Coronary artery (tissue), 2 donors: ENCODE data around the gene TOE1.

Experiments
- DNase-seq: peaks from one replicate; pipeline ENCODE4 v3.0.0-alpha.2; 2017; ENCODE audit warnings: low spot score
- H3K27ac ChIP-seq, 2 donors: fragments of 200-600 bp; sonication (generic); one replicate each; pipeline ENCODE4 v1.5.1; 2016 to 2019
- H3K4me3 ChIP-seq: fragments of 200-600 bp; sonication (generic); 2 replicates; pipeline ENCODE4 v1.5.1; 2016; ENCODE audit warnings: mild to moderate bottlenecking, moderate library complexity
- TF ChIP-seq, protein P1 (sequence below): fragments of 200-600 bp; sonication (generic); IDR thresholded peaks from one replicate; pipeline ENCODE4 v1.5.1; 2019; ENCODE audit warnings: antibody characterized with exemption

Gene TOE1

DNA sequence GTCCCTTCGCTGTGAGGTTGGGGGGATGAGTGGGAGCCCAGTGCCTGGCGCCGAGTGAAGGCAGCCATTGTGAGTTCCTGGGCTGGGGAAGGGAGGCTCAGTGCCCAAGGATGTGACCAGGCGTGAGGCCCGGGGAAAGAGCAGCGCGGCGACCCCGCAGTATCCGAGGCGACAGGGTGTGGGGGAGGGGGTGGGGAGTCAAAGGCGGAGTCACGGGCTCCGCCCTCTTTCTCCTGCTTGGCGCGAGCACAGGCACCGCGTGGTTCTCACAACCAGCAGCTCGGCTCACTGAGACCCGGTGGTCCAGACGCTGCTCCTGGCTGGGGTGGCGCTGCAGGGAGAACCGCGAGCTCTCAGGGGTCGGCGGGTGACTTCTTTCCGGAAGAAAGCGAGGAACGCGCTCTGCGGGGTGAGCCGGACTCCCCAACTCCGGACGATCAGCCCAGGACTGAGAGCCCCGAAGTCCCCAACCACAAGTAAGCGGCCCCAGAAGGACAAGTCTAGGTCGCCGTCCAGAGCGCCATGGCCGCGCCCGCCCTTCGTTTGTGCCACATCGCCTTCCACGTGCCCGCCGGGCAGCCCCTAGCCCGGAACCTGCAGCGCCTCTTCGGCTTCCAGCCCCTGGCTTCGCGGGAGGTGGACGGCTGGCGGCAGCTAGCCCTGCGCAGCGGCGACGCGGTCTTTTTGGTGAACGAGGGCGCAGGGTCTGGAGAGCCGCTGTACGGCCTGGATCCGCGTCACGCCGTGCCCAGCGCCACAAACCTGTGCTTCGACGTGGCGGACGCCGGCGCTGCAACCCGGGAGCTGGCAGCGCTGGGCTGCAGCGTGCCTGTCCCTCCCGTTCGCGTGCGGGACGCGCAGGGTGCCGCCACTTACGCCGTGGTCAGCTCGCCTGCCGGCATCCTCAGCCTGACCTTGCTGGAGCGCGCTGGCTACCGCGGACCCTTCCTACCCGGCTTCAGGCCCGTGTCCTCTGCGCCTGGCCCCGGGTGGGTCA lies 13.0 kb upstream of the TOE1 start, which contains the start of gene HPDL:
TSS of gene HPDL (plus strand) at position 269 of the 997 bp plus-strand sequence. CDS start at position 523, 254 bp downstream.
- H3K27ac ChIP-seq = no peak within 1 kb of the TSS
- TF ChIP-seq, protein P1, sequence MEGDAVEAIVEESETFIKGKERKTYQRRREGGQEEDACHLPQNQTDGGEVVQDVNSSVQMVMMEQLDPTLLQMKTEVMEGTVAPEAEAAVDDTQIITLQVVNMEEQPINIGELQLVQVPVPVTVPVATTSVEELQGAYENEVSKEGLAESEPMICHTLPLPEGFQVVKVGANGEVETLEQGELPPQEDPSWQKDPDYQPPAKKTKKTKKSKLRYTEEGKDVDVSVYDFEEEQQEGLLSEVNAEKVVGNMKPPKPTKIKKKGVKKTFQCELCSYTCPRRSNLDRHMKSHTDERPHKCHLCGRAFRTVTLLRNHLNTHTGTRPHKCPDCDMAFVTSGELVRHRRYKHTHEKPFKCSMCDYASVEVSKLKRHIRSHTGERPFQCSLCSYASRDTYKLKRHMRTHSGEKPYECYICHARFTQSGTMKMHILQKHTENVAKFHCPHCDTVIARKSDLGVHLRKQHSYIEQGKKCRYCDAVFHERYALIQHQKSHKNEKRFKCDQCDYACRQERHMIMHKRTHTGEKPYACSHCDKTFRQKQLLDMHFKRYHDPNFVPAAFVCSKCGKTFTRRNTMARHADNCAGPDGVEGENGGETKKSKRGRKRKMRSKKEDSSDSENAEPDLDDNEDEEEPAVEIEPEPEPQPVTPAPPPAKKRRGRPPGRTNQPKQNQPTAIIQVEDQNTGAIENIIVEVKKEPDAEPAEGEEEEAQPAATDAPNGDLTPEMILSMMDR = no peak
- DNase-seq = no peak
- peak within 1 kb of the TSS; percentile 72 for H3K4me3 ChIP-seq

DNA sequence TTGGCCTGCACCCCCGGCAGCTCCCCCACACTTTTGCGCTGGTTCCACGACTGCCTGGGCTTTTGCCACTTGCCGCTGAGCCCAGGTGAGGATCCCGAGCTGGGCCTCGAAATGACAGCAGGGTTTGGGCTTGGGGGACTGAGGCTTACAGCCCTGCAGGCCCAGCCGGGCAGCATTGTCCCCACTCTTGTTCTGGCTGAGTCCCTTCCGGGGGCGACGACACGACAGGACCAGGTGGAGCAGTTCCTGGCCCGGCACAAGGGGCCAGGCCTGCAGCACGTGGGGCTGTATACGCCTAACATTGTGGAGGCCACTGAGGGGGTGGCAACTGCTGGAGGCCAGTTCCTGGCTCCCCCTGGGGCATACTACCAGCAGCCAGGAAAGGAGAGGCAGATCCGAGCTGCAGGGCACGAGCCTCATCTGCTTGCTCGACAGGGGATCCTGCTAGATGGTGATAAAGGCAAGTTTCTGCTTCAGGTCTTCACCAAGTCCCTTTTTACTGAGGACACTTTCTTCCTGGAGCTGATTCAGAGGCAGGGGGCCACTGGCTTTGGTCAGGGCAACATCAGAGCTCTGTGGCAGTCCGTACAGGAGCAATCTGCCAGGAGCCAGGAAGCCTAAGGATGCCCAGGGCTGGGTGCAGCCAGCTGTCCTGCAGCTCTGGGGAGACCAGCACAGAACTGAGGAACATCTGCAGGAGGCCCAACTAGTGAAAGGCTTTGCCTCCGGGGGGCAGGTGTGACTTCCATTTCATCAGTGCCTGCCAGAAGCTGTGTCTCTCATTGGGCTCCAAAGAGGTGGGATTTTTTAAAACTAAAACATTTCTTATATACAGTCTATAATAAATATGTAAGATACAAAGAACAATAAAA lies 12.1 kb upstream of the TOE1 start:
- H3K4me3 ChIP-seq = peak overlapping the region; percentile 72
- no peak overlapping the region for H3K27ac ChIP-seq
- TF ChIP-seq, protein P1 = no peak
- DNase-seq = no peak

DNA sequence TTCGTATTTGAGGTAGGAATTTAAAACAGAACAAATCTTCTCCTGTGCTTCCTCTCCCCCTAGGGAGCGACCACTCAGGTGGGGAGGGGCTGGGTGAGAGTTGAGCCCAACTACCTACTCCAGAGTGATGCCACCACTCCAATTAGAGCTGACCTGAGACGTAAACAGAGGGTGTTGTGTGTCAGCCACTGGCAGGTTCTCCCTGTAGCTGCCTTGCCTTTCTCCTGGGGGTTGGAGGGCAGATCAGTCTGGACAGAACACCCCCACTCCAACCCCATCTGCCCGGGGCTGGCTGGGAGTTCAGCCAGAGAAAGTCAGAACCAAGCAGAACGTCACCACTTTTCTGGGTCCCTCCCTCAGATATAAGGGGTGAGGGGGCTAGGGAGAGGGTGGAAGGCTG lies 11.3 kb upstream of the TOE1 start:
- no peak overlapping the region for H3K4me3 ChIP-seq
- no peak overlapping the region for H3K27ac ChIP-seq
- TF ChIP-seq, protein P1 = no peak
- no peak for DNase-seq

DNA sequence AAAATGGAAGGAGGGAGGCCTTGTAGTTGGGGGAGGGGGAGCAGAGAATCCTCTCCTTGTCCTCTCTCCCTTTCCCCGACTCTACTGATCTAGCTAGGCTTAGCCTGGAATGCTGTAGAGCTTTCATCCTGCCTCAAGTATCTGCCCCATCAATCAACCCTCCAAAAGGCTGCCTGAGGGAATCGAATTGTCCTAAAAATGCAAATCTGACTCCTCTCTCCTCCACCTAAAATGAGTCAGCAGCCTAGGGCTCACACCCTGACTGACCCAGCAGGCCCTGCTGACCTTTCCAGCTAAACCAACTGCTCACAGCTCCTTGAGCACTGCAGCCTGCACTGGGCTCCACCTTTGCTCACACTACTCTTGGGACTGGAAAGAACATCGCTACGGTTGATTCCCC lies 10.5 kb upstream of the TOE1 start:
- no peak for DNase-seq
- H3K27ac ChIP-seq = no peak overlapping the region
- TF ChIP-seq, protein P1 = no peak
- H3K4me3 ChIP-seq = no peak overlapping the region

DNA sequence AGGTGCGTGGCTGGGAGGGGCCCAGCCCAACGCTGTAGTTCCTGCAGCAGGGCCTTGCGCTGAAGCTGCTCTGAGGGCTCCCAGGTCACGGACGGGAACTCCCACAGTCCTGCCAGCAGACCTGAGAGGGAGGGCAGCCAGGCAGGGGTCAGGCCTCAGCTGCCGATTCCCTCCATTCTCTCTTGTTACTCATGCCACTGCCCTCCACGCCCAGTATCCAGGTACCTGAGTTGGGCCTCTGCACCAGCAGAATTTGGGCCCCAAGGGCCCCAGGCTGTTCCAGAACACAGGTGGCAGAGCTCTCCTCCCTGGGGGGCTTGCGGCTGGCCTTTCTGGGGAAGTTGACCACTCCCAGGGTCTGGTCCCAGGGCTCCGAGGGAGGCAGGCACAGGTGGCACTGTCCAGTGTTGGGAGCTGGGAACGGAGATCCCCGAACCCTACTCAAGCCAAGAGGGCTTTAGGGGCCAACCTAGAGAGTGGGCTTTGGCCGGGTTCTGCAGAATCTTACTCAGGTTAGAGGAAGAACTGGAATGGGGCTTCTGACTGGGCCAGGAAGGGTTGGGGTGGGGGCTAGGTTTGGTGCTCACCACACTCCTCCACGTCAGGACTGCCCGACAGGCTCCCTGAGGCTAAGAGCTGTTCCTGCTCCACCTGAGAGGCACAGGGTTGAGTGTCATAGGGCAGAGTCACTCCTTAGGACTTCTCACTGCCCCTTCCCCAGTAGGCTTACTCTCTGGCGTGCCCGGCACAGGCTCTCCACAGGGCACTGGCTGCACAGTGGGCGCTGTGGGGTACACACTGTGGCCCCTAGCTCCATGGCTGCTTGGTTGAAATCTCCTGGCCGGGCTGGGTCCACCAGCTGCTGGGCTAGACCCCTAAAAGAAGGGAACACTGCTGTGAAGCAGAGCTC lies 8.3 kb upstream of the TOE1 start:
- TF ChIP-seq, protein P1 = no peak
- no peak for DNase-seq

DNA sequence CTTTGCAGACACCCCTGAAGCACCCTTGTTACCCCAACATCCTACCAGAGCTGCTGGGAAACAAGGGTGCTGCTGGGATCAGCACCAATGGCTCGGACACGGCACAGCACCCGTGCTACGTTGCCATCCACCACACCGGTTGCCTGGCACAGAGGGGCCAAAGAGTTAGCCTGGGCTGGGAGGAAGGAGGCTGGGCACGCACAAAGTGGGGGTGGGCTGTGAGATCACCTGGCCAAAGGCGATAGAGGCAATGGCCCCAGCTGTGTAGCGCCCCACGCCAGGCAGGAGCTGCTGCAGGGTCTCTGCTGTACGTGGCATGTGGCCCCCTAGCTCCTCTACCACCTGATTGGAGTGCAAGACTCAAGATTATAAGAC lies 7.6 kb upstream of the TOE1 start:
- TF ChIP-seq, protein P1 = no peak
- DNase-seq = no peak
- Histone ChIP-seq H3K27ac (no peak overlapping the region), H3K4me3 (no peak overlapping the region)

More for the DNA sequence above, 8.3 kb upstream of the TOE1 start:
- Histone ChIP-seq H3K4me3 (no peak overlapping the region), H3K27ac (no peak overlapping the region)
